ENCODE measurements around the gene STK11.
A peak's percentile ranks its signal among the peaks of the same experiment; 100 is the strongest.

STK11 gene

GRCh38 chr19:1237754-1238368, 32.3 kb downstream of the STK11 start, which contains the start of gene CBARP:
TSS of gene CBARP (minus strand) at chr19:1238005. CDS start at chr19:1236100, 1,905 bp downstream.
- TF ChIP-seq FOXM1 (IDR thresholded peaks at IDR 0.05; ENCODE audit: borderline replicate concordance, low read depth), result no peak
- peak; percentile 22; the same call in 1 of the 2 replicates for TF ChIP-seq EGR1 (IDR thresholded peaks at IDR 0.05)
- TF ChIP-seq NFIC (IDR thresholded peaks at IDR 0.05), result no peak; the same call in 1 of the 2 replicates
- TF ChIP-seq YY1 (IDR thresholded peaks at IDR 0.05; ENCODE audit: low read depth), result 0 out of 2 replicates have a peak, but pooled peaks have one; percentile 1
- no peak for TF ChIP-seq RAD21 (IDR thresholded peaks at IDR 0.05; ENCODE audit: low read depth)
- TF ChIP-seq TEAD4 (IDR thresholded peaks at IDR 0.05), result no peak
- no peak for TF ChIP-seq CEBPB (IDR thresholded peaks at IDR 0.05)
- no peak for TF ChIP-seq TCF12 (IDR thresholded peaks at IDR 0.05; ENCODE audit: low read depth)
- TF ChIP-seq CREB1 (IDR thresholded peaks at IDR 0.05; ENCODE audit: low read depth), result no peak
- no peak; the same call in 1 of the 2 replicates for TF ChIP-seq TAF1 (IDR thresholded peaks at IDR 0.05; ENCODE audit: low read depth)
- peak; percentile 85 for TF ChIP-seq USF1 (IDR thresholded peaks at IDR 0.05)
- no peak for TF ChIP-seq REST (IDR thresholded peaks at IDR 0.05; ENCODE audit: low read depth)
- peak; percentile 88 for TF ChIP-seq ZBTB7A (IDR thresholded peaks at IDR 0.05; ENCODE audit: low read depth)
- no peak for TF ChIP-seq EP300 (IDR thresholded peaks at IDR 0.05; ENCODE audit: borderline replicate concordance)
- no peak for TF ChIP-seq MAX (IDR thresholded peaks at IDR 0.05)

GRCh38 chr19:1238369-1239303, 33.1 kb downstream of the STK11 start:
- TF ChIP-seq YY1 (IDR thresholded peaks at IDR 0.05; ENCODE audit: low read depth) (no peak), EGR1 (IDR thresholded peaks at IDR 0.05) (no peak), TAF1 (IDR thresholded peaks at IDR 0.05; ENCODE audit: low read depth) (no peak), CREB1 (IDR thresholded peaks at IDR 0.05; ENCODE audit: low read depth) (no peak), TCF12 (IDR thresholded peaks at IDR 0.05; ENCODE audit: low read depth) (no peak), CEBPB (IDR thresholded peaks at IDR 0.05) (no peak), ZBTB7A (IDR thresholded peaks at IDR 0.05; ENCODE audit: low read depth) (no peak), MAX (IDR thresholded peaks at IDR 0.05) (no peak)

- TF ChIP-seq ZBTB7A (IDR thresholded peaks at IDR 0.05; ENCODE audit: low read depth) (no peak), CREB1 (IDR thresholded peaks at IDR 0.05; ENCODE audit: low read depth) (no peak), MAX (IDR thresholded peaks at IDR 0.05) (no peak)
Measured at GRCh38 chr19:1239420-1239795, 33.8 kb downstream of the STK11 start.

- TF ChIP-seq MAX (IDR thresholded peaks at IDR 0.05), result peak; percentile 41; the same call in 1 of the 2 replicates
- TF ChIP-seq TCF12 (IDR thresholded peaks at IDR 0.05; ENCODE audit: low read depth), result peak; percentile 40; the same call in 1 of the 2 replicates
- peak; percentile 78 for TF ChIP-seq EGR1 (IDR thresholded peaks at IDR 0.05)
- peak; percentile 85 for TF ChIP-seq CREB1 (IDR thresholded peaks at IDR 0.05; ENCODE audit: low read depth)
- no peak for TF ChIP-seq CEBPB (IDR thresholded peaks at IDR 0.05)
- peak; percentile 76; the same call in 1 of the 2 replicates for TF ChIP-seq RAD21 (IDR thresholded peaks at IDR 0.05; ENCODE audit: low read depth)
- TF ChIP-seq EP300 (IDR thresholded peaks at IDR 0.05; ENCODE audit: borderline replicate concordance), result no peak
- TF ChIP-seq REST (IDR thresholded peaks at IDR 0.05; ENCODE audit: low read depth), result no peak
- peak; percentile 94 for TF ChIP-seq ZBTB7A (IDR thresholded peaks at IDR 0.05; ENCODE audit: low read depth)
- TF ChIP-seq TAF1 (IDR thresholded peaks at IDR 0.05; ENCODE audit: low read depth), result peak; percentile 25; the same call in 1 of the 2 replicates
Measured at GRCh38 chr19:1239796-1240737, 34.5 kb downstream of the STK11 start.

Data from Ishikawa (cell line).